Fibroblast of villous mesenchyme (primary cell): ENCODE results near the gene PGA5. TPM values are rescaled to one million over a fixed set of nuclear protein-coding genes. Genes with fewer than 3 reads are reported as not detected.
"Not testable (repeated sequence)": the region's sequence is repeated elsewhere in the genome, so short reads cannot be mapped to it uniquely, and the experiment has no call there.

Experiments used
- DNase-seq: peaks from one replicate; pipeline ENCODE4 v3.0.0-alpha.2; 2010; ENCODE audit warnings: low read depth
- H3K4me3 ChIP-seq: 2 replicates; pipeline ENCODE4 v1.5.1; 2011; ENCODE audit warnings: low read depth, mild to moderate bottlenecking, low read length
- CTCF ChIP-seq: IDR thresholded peaks from 2 replicates; pipeline ENCODE4 v1.5.1; 2012; ENCODE audit warnings: low read depth, mild to moderate bottlenecking, low read length; ENCODE audit not compliant: insufficient read depth
- total RNA-seq: library from RNA; depleted of rRNA; stranded (reverse); fragments of >200 nt; gene quantifications from 2 replicates; pipeline ENCODE4 v1.2.3, GENCODE V29; 2012

The PGA5 gene
- total RNA-seq, result not detected in 2 replicates

DNA sequence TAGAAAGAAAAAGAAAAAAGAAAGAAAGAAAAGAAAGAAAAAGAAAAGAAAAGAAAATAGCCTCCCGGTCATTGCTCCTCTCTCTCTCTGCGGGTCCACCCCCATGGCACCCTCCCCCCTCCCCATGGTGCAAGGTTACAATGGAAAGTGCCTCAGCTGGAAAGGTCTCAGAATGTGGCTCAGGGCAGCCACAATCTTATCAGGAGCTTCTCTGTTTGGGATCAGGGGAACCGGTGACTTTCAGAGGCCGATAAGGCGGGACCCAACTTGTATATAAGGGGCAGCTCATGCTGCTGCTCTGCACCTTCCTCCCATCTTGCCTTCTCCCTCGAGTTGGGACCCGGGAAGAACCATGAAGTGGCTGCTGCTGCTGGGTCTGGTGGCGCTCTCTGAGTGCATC lies at the start of gene PGA5:
Gene PGA5, plus strand, starts transcription at position 301 of the 400 bp plus-strand sequence. Its CDS starts 52 bp downstream, at position 353.
- not testable (repeated sequence) for DNase-seq, H3K4me3 ChIP-seq

GRCh38 chr11:61193596-61193995 lies 47.4 kb upstream of the PGA5 start:
- TF ChIP-seq CTCF, result no peak
- H3K4me3 ChIP-seq, result no peak overlapping the region
- no peak for DNase-seq

GRCh38 chr11:61194169-61194671 lies 46.8 kb upstream of the PGA5 start:
- no peak for TF ChIP-seq CTCF

GRCh38 chr11:61194981-61195695 lies 45.8 kb upstream of the PGA5 start:
- no peak for TF ChIP-seq CTCF
- no peak overlapping the region for H3K4me3 ChIP-seq
- DNase-seq, result no peak

More at GRCh38 chr11:61194169-61194671, 46.8 kb upstream of the PGA5 start:
- H3K4me3 ChIP-seq, result no peak overlapping the region
- DNase-seq, result no peak

DNA sequence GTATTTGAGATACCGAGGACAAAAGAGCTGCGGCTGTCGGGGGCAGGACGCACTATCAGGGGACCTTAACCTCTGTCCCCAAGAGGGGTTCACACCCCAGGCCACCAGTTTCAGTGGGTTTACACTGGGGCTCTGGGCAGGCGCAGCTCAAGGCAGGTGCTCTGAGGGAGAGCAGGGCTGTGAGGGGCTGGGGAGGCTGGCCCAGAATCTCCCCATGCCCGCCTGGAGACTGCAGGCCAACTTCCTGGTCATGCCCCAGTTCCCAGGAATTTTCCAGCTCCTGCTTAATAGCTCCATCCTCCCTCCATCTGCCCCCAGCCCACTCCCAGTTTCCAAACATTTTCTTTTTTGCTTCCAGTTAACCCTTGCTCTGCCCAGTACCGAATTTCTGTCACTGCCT lies 45.3 kb upstream of the PGA5 start:
- no peak for DNase-seq
- H3K4me3 ChIP-seq, result no peak overlapping the region
- TF ChIP-seq CTCF, result no peak

DNA sequence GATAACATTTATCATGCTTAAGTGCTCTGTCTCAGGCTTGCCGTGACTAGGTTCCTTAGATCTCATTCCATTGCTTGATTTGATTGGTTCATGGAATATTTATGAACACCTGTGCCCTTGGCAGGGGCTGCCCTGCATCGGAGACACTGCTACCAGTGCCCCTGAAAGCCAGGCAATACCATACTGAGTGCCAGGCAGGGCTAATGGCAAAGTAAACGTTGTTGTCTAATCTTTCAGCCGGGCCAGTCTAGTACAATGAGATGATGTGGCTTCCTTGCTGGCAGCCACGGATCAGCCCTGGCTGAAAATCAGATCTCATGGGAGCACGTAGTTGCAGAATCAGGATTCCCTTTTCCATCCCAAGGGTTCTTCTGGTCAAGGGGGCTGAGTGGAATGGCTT lies 42.6 kb upstream of the PGA5 start:
- DNase-seq, result no peak
- H3K4me3 ChIP-seq, result no peak overlapping the region
- no peak for TF ChIP-seq CTCF

GRCh38 chr11:61198948-61199523 lies 41.9 kb upstream of the PGA5 start:
- no peak for TF ChIP-seq CTCF
- H3K4me3 ChIP-seq, result no peak overlapping the region
- no peak for DNase-seq
